ENCODE measurements around the gene TPSAB1. TPM values are rescaled to one million over a fixed set of nuclear protein-coding genes. Genes with fewer than 3 reads are reported as not detected.
"Not testable (repeated sequence)": the region's sequence is repeated elsewhere in the genome, so short reads cannot be mapped to it uniquely, and the experiment has no call there.

The TPSAB1 gene
- total RNA-seq, 1 experiment from 2014 or later = not detected

DNA sequence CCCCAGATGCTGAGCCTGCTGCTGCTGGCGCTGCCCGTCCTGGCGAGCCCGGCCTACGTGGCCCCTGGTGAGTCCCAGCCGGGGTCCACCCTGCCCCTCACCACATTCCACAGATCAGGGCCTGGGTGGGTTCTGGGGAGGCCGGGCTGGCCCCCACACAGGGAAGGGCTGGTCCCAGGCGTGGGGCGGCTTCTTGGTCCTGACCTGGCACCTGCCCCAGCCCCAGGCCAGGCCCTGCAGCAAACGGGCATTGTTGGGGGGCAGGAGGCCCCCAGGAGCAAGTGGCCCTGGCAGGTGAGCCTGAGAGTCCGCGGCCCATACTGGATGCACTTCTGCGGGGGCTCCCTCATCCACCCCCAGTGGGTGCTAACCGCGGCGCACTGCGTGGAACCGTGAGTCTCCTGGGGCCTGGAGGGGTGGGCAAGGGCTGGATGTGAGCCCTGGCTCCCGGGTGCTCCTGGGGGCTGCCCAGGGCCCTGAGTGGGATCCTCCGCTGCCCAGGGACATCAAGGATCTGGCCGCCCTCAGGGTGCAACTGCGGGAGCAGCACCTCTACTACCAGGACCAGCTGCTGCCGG, 15.9 kb downstream of the TPSAB1 start:
- not testable (repeated sequence) for H3K36me3 ChIP-seq (ENCODE audit: insufficient read depth, low read length); H3K9me2 ChIP-seq (replicated peaks; ENCODE audit: insufficient read depth, low read length); DNase-seq; H3K9ac ChIP-seq (ENCODE audit: low read length); H3K4me2 ChIP-seq (ENCODE audit: low read depth, low read length, poor library complexity, severe bottlenecking); H3K79me2 ChIP-seq (ENCODE audit: low read length); H3K4me3 ChIP-seq (ENCODE audit: low read length); H3K27me3 ChIP-seq (ENCODE audit: low read length); H3K27ac ChIP-seq (ENCODE audit: low read length); H2AFZ ChIP-seq (ENCODE audit: low read length); H3K9me3 ChIP-seq (ENCODE audit: low read length)
- Histone ChIP-seq H4K20me1 (ENCODE audit: insufficient read depth, low read depth, low read length) (peaks cover 13% of the 10 kb centered on the region; the same call in 1 of the 2 replicates), H3K4me1 (ENCODE audit: low read length) (peaks cover 21% of the 10 kb centered on the region)

DNA sequence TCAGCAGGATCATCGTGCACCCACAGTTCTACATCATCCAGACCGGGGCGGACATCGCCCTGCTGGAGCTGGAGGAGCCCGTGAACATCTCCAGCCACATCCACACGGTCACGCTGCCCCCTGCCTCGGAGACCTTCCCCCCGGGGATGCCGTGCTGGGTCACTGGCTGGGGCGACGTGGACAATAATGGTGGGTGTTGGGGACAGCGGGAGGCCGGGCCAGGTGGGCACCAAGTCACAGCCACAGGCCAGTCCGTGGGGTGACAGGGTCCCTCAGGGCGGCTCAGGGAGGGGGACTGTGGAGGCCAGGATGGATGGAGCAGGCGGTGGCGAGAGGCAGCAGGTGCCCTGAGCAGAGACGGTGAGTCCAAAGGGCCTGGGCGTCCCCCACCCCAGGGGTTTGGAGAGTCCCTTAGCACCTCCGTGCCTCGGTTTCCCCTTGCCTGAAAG, 16.4 kb downstream of the TPSAB1 start:
- no peak for DNase-seq
- no peaks in the 10 kb centered on the region for H3K27me3 ChIP-seq (ENCODE audit: low read length)
- H3K27ac ChIP-seq (ENCODE audit: low read length) = no peak overlapping the region
- no peak overlapping the region for H3K9ac ChIP-seq (ENCODE audit: low read length)
- no peaks in the 10 kb centered on the region for H3K79me2 ChIP-seq (ENCODE audit: low read length)
- no peaks in the 10 kb centered on the region for H3K36me3 ChIP-seq (ENCODE audit: insufficient read depth, low read length)
- H3K4me3 ChIP-seq (ENCODE audit: low read length) = no peak overlapping the region
- peaks cover 26% of the 10 kb centered on the region for H3K4me1 ChIP-seq (ENCODE audit: low read length)
- no peaks in the 10 kb centered on the region for H3K9me2 ChIP-seq (replicated peaks; ENCODE audit: insufficient read depth, low read length)
- no peak overlapping the region for H2AFZ ChIP-seq (ENCODE audit: low read length)
- peaks cover 13% of the 10 kb centered on the region; the same call in 1 of the 2 replicates for H4K20me1 ChIP-seq (ENCODE audit: insufficient read depth, low read depth, low read length)
- H3K4me2 ChIP-seq (ENCODE audit: low read depth, low read length, poor library complexity, severe bottlenecking) = no peak overlapping the region
- H3K9me3 ChIP-seq (ENCODE audit: low read length) = no peaks in the 10 kb centered on the region

DNA sequence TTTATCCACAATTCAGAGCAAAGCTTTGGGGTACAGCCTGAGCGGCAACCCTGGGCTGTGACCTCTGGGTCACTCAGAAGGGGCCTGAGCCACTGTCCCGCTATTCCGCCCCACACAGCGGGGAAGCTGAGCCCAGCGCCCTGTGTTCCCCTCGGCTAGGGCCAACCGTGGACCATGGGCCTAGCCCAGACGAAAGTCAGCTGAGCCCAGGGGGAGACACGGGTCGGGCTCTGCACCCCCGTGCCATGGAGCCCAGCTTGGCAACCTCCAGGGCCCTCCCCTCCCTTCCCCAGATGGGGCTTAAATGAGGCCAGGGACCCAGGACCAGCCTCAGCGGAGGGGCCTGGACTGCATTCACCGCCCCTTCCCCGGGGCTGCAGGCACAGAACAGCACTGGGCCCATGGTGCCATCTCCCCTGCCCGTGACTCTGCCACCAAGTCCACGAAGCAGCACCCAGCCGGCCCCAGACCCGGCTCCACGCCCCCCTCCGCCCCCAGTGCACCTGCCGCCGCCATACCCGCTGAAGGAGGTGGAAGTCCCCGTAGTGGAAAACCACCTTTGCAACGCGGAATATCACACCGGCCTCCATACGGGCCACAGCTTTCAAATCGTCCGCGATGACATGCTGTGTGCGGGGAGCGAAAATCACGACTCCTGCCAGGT, 17.2 kb downstream of the TPSAB1 start:
- Histone ChIP-seq H2AFZ (ENCODE audit: low read length) (no peak overlapping the region), H3K36me3 (ENCODE audit: insufficient read depth, low read length) (no peaks in the 10 kb centered on the region), H3K9ac (ENCODE audit: low read length) (no peak overlapping the region), H3K27me3 (ENCODE audit: low read length) (no peaks in the 10 kb centered on the region), H3K9me3 (ENCODE audit: low read length) (no peaks in the 10 kb centered on the region), H3K9me2 (replicated peaks; ENCODE audit: insufficient read depth, low read length) (no peaks in the 10 kb centered on the region), H4K20me1 (ENCODE audit: insufficient read depth, low read depth, low read length) (peaks cover 13% of the 10 kb centered on the region; the same call in 1 of the 2 replicates), H3K4me3 (ENCODE audit: low read length) (no peak overlapping the region), H3K4me2 (ENCODE audit: low read depth, low read length, poor library complexity, severe bottlenecking) (no peak overlapping the region), H3K27ac (ENCODE audit: low read length) (no peak overlapping the region), H3K4me1 (ENCODE audit: low read length) (peaks cover 26% of the 10 kb centered on the region), H3K79me2 (ENCODE audit: low read length) (no peaks in the 10 kb centered on the region)
- no peak for DNase-seq

DNA sequence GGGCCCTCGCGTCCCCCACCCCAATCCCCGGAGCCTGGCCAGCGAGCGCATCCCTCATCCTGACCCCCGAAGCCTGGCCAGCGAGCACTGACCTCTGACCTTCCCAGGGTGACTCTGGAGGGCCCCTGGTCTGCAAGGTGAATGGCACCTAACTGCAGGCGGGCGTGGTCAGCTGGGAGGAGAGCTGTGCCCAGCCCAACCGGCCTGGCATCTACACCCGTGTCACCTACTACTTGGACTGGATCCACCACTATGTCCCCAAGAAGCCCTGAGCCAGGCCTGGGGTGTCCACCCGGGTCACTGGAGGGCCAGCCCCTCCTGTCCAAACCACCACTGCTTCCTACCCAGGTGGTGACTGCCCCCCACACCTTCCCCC, 17.7 kb downstream of the TPSAB1 start:
- Histone ChIP-seq H3K4me3 (ENCODE audit: low read length) (no peak overlapping the region), H3K9ac (ENCODE audit: low read length) (no peak overlapping the region), H3K27me3 (ENCODE audit: low read length) (no peaks in the 10 kb centered on the region)

DNA sequence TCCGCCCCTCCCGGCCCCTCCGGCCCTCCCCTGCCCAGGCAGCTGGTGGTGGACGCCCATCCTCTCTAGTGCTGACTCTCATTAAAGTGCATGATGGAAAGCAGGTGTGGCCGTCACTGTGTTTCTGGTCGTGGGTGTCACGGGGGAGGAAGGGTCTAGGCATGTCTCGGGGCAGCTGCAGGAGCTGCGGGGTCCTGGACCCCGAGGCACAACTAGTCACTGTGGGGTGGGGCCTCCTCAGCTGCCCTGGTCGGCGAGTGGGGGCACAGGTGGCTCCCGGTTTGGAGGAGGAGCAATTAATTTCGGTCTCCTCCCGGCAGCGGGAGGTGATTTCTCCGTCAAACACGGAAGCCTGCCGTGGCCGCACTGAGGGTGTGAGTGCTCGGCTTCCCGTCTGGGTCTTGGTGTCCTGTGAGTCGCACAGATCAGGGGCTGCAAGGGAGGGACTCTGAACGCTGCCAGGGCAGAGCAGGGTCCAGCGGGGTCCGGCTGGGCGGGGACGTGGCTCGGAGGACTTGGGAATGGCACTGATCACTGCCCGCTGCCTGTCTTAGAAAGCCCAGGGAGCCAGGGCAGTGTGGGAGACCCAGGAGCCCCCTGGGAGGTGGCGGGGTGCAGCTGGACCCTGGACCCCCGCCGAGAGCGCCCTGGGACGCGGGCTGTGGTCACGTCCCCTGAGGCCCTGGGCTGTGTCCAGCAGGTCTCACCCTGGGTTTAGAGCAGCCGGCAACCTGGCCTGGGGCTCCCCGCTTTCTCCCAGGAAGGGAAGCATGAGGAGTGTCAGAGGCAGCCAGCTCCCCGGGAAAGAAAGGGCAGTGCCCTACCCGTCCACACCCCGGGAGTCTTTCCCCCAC, 18.6 kb downstream of the TPSAB1 start:
- Histone ChIP-seq H3K9me3 (ENCODE audit: low read length) (no peaks in the 10 kb centered on the region), H3K36me3 (ENCODE audit: insufficient read depth, low read length) (no peaks in the 10 kb centered on the region), H3K79me2 (ENCODE audit: low read length) (no peaks in the 10 kb centered on the region), H3K4me3 (ENCODE audit: low read length) (no peak overlapping the region), H3K27me3 (ENCODE audit: low read length) (no peaks in the 10 kb centered on the region), H3K9ac (ENCODE audit: low read length) (no peak overlapping the region), H3K4me1 (ENCODE audit: low read length) (peaks cover 26% of the 10 kb centered on the region), H3K9me2 (replicated peaks; ENCODE audit: insufficient read depth, low read length) (no peaks in the 10 kb centered on the region), H2AFZ (ENCODE audit: low read length) (no peak overlapping the region), H4K20me1 (ENCODE audit: insufficient read depth, low read depth, low read length) (peaks cover 13% of the 10 kb centered on the region; the same call in 1 of the 2 replicates), H3K4me2 (ENCODE audit: low read depth, low read length, poor library complexity, severe bottlenecking) (no peak overlapping the region), H3K27ac (ENCODE audit: low read length) (no peak overlapping the region)
- no peak for DNase-seq

More for the DNA sequence above, 17.7 kb downstream of the TPSAB1 start:
- Histone ChIP-seq H3K36me3 (ENCODE audit: insufficient read depth, low read length) (no peaks in the 10 kb centered on the region), H3K27ac (ENCODE audit: low read length) (no peak overlapping the region), H3K79me2 (ENCODE audit: low read length) (no peaks in the 10 kb centered on the region), H3K4me2 (ENCODE audit: low read depth, low read length, poor library complexity, severe bottlenecking) (no peak overlapping the region), H2AFZ (ENCODE audit: low read length) (no peak overlapping the region), H4K20me1 (ENCODE audit: insufficient read depth, low read depth, low read length) (peaks cover 13% of the 10 kb centered on the region; the same call in 1 of the 2 replicates), H3K9me2 (replicated peaks; ENCODE audit: insufficient read depth, low read length) (no peaks in the 10 kb centered on the region), H3K9me3 (ENCODE audit: low read length) (no peaks in the 10 kb centered on the region), H3K4me1 (ENCODE audit: low read length) (peaks cover 26% of the 10 kb centered on the region)
- DNase-seq = peak; percentile 53

DNA sequence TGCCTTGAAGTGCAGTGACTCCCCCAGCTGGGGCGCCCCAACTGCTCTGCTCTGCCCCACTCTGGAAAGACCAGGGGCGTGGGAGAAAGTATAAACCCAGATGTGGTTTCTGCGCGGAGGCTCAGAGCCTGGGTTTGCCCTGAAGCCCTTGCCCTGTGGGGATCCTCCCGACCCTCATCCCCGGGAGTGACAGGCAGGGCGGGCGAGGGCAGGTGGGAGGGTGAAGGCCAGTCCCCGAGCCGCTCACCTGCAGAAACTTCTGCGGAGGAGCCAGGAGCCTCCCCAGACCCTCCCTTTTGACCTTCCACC, 19.2 kb downstream of the TPSAB1 start:
- H3K79me2 ChIP-seq (ENCODE audit: low read length) = no peaks in the 10 kb centered on the region
- no peak overlapping the region for H3K9ac ChIP-seq (ENCODE audit: low read length)
- no peaks in the 10 kb centered on the region for H3K9me2 ChIP-seq (replicated peaks; ENCODE audit: insufficient read depth, low read length)
- no peak overlapping the region for H3K4me2 ChIP-seq (ENCODE audit: low read depth, low read length, poor library complexity, severe bottlenecking)
- H3K9me3 ChIP-seq (ENCODE audit: low read length) = no peaks in the 10 kb centered on the region
- no peak overlapping the region for H3K27ac ChIP-seq (ENCODE audit: low read length)
- DNase-seq = no peak
- peaks cover 26% of the 10 kb centered on the region for H3K4me1 ChIP-seq (ENCODE audit: low read length)
- no peak overlapping the region for H3K4me3 ChIP-seq (ENCODE audit: low read length)
- H4K20me1 ChIP-seq (ENCODE audit: insufficient read depth, low read depth, low read length) = peaks cover 13% of the 10 kb centered on the region; the same call in 1 of the 2 replicates
- H3K27me3 ChIP-seq (ENCODE audit: low read length) = no peaks in the 10 kb centered on the region
- H3K36me3 ChIP-seq (ENCODE audit: insufficient read depth, low read length) = no peaks in the 10 kb centered on the region
- H2AFZ ChIP-seq (ENCODE audit: low read length) = no peak overlapping the region

DNA sequence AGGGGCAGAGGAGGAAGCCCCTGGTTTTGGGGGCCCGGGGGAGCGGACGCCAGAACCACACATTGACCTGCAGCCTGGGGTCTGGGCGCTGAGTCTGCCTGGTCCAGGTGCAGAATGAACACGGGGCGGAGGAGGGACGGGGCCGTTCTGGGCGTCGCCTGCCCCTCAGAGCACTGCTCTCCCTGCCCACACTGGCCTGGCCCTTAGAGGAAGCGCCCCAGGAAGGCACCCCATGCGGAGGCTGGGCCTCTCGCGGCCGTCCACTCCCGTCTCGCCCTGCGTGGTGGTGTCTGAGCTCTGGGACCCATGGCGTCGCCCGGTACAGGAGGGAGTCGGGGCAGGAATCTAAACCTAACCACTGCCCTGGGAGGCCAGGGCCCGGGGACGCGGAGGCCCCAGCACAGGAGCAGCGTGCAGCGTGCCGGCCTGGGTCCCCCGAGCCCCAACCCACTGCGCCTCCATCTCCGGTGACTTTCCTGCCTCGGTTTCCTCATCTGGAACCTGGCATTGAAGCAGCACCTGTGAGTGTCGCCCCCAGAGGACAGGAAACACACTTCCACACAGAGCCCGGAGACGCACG, 19.7 kb downstream of the TPSAB1 start:
- no peaks in the 10 kb centered on the region for H3K9me3 ChIP-seq (ENCODE audit: low read length)
- no peak overlapping the region for H2AFZ ChIP-seq (ENCODE audit: low read length)
- no peak for DNase-seq
- no peak overlapping the region for H3K27ac ChIP-seq (ENCODE audit: low read length)
- no peaks in the 10 kb centered on the region for H3K27me3 ChIP-seq (ENCODE audit: low read length)
- peaks cover 13% of the 10 kb centered on the region; the same call in 1 of the 2 replicates for H4K20me1 ChIP-seq (ENCODE audit: insufficient read depth, low read depth, low read length)
- no peaks in the 10 kb centered on the region for H3K9me2 ChIP-seq (replicated peaks; ENCODE audit: insufficient read depth, low read length)
- no peak overlapping the region for H3K9ac ChIP-seq (ENCODE audit: low read length)
- peaks cover 23% of the 10 kb centered on the region for H3K4me1 ChIP-seq (ENCODE audit: low read length)
- H3K4me3 ChIP-seq (ENCODE audit: low read length) = no peak overlapping the region
- no peaks in the 10 kb centered on the region for H3K79me2 ChIP-seq (ENCODE audit: low read length)
- no peaks in the 10 kb centered on the region for H3K36me3 ChIP-seq (ENCODE audit: insufficient read depth, low read length)
- peak overlapping the region; percentile 23 for H3K4me2 ChIP-seq (ENCODE audit: low read depth, low read length, poor library complexity, severe bottlenecking)
